DND-41 (cell line): ENCODE data around the gene TAAR9.

Experiments used
- ATAC-seq: fragments of 200-7000 bp; cut with Tn5 transposase; 3 replicates; pipeline ENCODE4 v1.9.1; 2021; ENCODE audit warnings: low read depth; ENCODE audit not compliant: insufficient read depth
- DNase-seq: peaks from one replicate; pipeline ENCODE4 v3.0.0-alpha.2; 2020
- H2AFZ ChIP-seq: 2 replicates; pipeline ENCODE4 v1.6.0; 2012; ENCODE audit warnings: low read depth, low read length
- H3K27ac ChIP-seq: 2 replicates; pipeline ENCODE4 v1.5.1; 2012; ENCODE audit warnings: low read length, inconsistent platforms
- H3K27me3 ChIP-seq: fragments of 200-600 bp; sonication (generic); 2 replicates; pipeline ENCODE4 v1.6.0; 2012; ENCODE audit warnings: low read length, mild to moderate bottlenecking, inconsistent platforms; ENCODE audit not compliant: insufficient read depth, poor library complexity
- H3K36me3 ChIP-seq: 2 replicates; pipeline ENCODE4 v1.5.1; 2012; ENCODE audit warnings: low read length, inconsistent platforms; ENCODE audit not compliant: insufficient read depth
- H3K4me1 ChIP-seq: 2 replicates; pipeline ENCODE4 v1.5.1; 2012; ENCODE audit warnings: mild to moderate bottlenecking, low read length; ENCODE audit not compliant: insufficient read depth
- H3K4me2 ChIP-seq: 2 replicates; pipeline ENCODE4 v1.6.0; 2012; ENCODE audit warnings: mild to moderate bottlenecking, moderate library complexity, low read length, inconsistent platforms; ENCODE audit not compliant: insufficient read depth
- H3K4me3 ChIP-seq, 2 experiments: fragments of 200-600 bp in 1 of 2; shearing (Covaris generic) in 1 of 2; 2 replicates each; pipeline ENCODE4 v1.5.1; 2012 to 2016; ENCODE audit warnings: inconsistent platforms in 2 of 2, low read length in 2 of 2, mild to moderate bottlenecking in 2 of 2, low read depth in 1 of 2, moderate library complexity in 1 of 2
- H3K79me2 ChIP-seq: 2 replicates; pipeline ENCODE4 v1.6.0; 2012; ENCODE audit warnings: low read length, inconsistent platforms; ENCODE audit not compliant: insufficient read depth
- H3K9ac ChIP-seq: 2 replicates; pipeline ENCODE4 v1.6.0; 2012; ENCODE audit warnings: low read depth, mild to moderate bottlenecking, inconsistent platforms, low read length, moderate library complexity
- H3K9me3 ChIP-seq: 2 replicates; pipeline ENCODE4 v1.5.1; 2012; ENCODE audit warnings: low read length, moderate library complexity, mild to moderate bottlenecking, inconsistent platforms; ENCODE audit not compliant: insufficient read depth, severe bottlenecking
- H4K20me1 ChIP-seq: 2 replicates; pipeline ENCODE4 v1.6.0; 2012; ENCODE audit warnings: low read length; ENCODE audit not compliant: insufficient read depth
- EZH2 ChIP-seq: IDR thresholded peaks from 3 replicates; pipeline ENCODE4 v1.6.1; 2012; ENCODE audit warnings: borderline replicate concordance, low read depth, mild to moderate bottlenecking, moderate library complexity, low read length, inconsistent platforms; ENCODE audit not compliant: severe bottlenecking
- TF ChIP-seq, protein P1 (sequence below): IDR thresholded peaks from 2 replicates; pipeline ENCODE4 v1.5.1; 2012; ENCODE audit warnings: borderline replicate concordance, low read length, moderate library complexity, mild to moderate bottlenecking; ENCODE audit not compliant: poor library complexity, severe bottlenecking; ENCODE audit errors: extremely low read depth

The TAAR9 gene

DNA sequence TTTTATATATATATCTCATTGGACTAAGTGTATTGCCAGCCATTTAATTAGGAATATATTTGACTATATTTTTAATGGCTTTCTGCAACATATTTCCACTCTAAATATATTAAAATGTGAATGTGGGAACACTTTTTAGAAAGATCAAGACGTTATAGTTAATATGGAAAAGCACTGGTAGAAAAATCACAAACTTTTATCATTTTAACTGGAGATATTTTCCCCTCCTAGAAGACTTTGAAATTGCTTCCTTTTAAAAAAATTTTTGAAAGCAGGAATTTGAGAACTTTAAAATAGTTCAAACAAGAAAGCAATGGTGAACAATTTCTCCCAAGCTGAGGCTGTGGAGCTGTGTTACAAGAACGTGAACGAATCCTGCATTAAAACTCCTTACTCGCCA, at the start of gene TAAR9:
Gene TAAR9, plus strand, starts transcription at position 301 of the 400 bp plus-strand sequence. Its CDS starts 13 bp downstream, at position 314.
- no peak within 1 kb of the TSS for H3K9ac ChIP-seq
- no peak within 1 kb of the TSS for H2AFZ ChIP-seq
- TF ChIP-seq, protein P1, sequence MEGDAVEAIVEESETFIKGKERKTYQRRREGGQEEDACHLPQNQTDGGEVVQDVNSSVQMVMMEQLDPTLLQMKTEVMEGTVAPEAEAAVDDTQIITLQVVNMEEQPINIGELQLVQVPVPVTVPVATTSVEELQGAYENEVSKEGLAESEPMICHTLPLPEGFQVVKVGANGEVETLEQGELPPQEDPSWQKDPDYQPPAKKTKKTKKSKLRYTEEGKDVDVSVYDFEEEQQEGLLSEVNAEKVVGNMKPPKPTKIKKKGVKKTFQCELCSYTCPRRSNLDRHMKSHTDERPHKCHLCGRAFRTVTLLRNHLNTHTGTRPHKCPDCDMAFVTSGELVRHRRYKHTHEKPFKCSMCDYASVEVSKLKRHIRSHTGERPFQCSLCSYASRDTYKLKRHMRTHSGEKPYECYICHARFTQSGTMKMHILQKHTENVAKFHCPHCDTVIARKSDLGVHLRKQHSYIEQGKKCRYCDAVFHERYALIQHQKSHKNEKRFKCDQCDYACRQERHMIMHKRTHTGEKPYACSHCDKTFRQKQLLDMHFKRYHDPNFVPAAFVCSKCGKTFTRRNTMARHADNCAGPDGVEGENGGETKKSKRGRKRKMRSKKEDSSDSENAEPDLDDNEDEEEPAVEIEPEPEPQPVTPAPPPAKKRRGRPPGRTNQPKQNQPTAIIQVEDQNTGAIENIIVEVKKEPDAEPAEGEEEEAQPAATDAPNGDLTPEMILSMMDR = no peak
- TF ChIP-seq EZH2 = no peak
- ATAC-seq = no peak
- no peaks in the 10 kb centered on the region for H3K4me1 ChIP-seq
- H3K36me3 ChIP-seq = no peaks in the 10 kb centered on the region
- H3K4me2 ChIP-seq = no peak within 1 kb of the TSS
- H3K27me3 ChIP-seq = peaks cover 14% of the 10 kb centered on the region
- no peak within 1 kb of the TSS for H3K4me3 ChIP-seq
- no peak for DNase-seq
- no peaks in the 10 kb centered on the region for H4K20me1 ChIP-seq
- H3K9me3 ChIP-seq = no peaks in the 10 kb centered on the region
- H3K27ac ChIP-seq = no peak within 1 kb of the TSS
- H3K79me2 ChIP-seq = no peaks in the 10 kb centered on the region

DNA sequence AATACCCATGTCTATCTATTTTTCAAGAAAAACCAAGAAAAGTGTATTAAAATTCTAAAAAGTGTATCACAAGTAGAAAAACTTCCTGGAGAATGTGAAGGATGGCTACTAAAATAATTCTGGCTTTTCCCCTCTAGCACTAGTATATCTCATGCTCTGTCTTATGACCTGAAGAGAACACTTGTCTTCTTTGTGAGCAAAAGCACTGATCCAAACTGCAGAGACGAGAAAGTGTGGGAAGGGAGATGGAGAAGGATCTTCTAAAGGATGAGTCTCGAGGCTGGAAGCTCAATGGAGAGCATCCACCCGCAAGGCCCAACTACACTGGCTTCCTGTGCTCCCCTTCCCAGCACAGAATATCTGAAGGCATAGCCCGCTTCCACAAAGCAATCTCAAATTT, 48.7 kb upstream of the TAAR9 start:
- H3K4me2 ChIP-seq = no peak overlapping the region
- H3K9ac ChIP-seq = no peak overlapping the region
- no peaks in the 10 kb centered on the region for H3K27me3 ChIP-seq
- peaks cover 16% of the 10 kb centered on the region; the same call in 1 of the 2 replicates for H4K20me1 ChIP-seq
- no peak overlapping the region for H3K27ac ChIP-seq
- H3K79me2 ChIP-seq = no peaks in the 10 kb centered on the region; the same call in 1 of the 2 replicates
- H3K36me3 ChIP-seq = 0 out of 2 replicates have a peak, but pooled peaks cover 6% of the 10 kb centered on the region
- ATAC-seq = no peak
- no peaks in the 10 kb centered on the region for H3K4me1 ChIP-seq
- DNase-seq = no peak
- no peak overlapping the region for H2AFZ ChIP-seq
- TF ChIP-seq, protein P1 = no peak
- no peak for TF ChIP-seq EZH2
- H3K9me3 ChIP-seq = no peaks in the 10 kb centered on the region
- no peak overlapping the region for H3K4me3 ChIP-seq

DNA sequence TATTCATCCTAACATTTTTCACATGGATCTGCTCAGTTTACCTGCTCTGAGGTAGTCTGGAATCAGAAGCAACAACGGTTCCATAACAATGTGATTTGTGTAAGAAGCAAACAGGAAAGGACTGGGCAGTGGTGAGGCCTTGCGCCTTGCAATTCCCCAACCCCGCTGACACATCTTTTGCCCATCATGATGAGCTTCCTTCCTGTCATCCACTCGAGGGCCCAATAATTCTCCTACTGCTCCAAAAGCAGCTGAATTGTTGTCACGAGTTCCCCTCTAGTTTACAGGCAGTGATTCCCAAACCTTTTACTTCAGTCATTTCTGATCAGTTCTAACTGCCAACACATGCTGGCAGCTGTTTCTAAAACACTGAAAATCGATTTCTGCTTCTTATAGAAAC, 48.1 kb upstream of the TAAR9 start:
- Histone ChIP-seq H2AFZ (no peak overlapping the region), H3K9ac (no peak overlapping the region), H3K27ac (no peak overlapping the region), H3K79me2 (no peaks in the 10 kb centered on the region; the same call in 1 of the 2 replicates), H3K9me3 (no peaks in the 10 kb centered on the region), H3K4me2 (no peak overlapping the region), H4K20me1 (peaks cover 12% of the 10 kb centered on the region; the same call in 1 of the 2 replicates), H3K36me3 (0 out of 2 replicates have a peak, but pooled peaks cover 11% of the 10 kb centered on the region), H3K4me1 (no peaks in the 10 kb centered on the region), H3K4me3 (no peak overlapping the region), H3K27me3 (no peaks in the 10 kb centered on the region)
- TF ChIP-seq, protein P1 = no peak
- no peak for TF ChIP-seq EZH2
- DNase-seq (no peak), ATAC-seq (no peak)
